Measurements from ENCODE around the gene SPOCK3. TPM values are rescaled to one million over a fixed set of nuclear protein-coding genes. Genes with fewer than 3 reads are reported as not detected.

Gene SPOCK3
- total RNA-seq, 1 donor: 0.10 TPM

GRCh38 chr4:167210166-167210565 is 24.1 kb downstream of the SPOCK3 start:
- Histone ChIP-seq H3K9me3 (ENCODE audit: low read depth, low read length) (no peaks in the 10 kb centered on the region), H3K4me1 (ENCODE audit: insufficient read depth, low read length) (no peaks in the 10 kb centered on the region), H3K27me3 (ENCODE audit: insufficient read depth, low read length) (no peaks in the 10 kb centered on the region), H3K4me3 (ENCODE audit: low read length) (no peak overlapping the region)

GRCh38 chr4:167196344-167197012 is 37.8 kb downstream of the SPOCK3 start:
- Histone ChIP-seq H3K4me3 (ENCODE audit: low read length) (no peak overlapping the region), H3K27me3 (ENCODE audit: insufficient read depth, low read length) (no peaks in the 10 kb centered on the region), H3K9me3 (ENCODE audit: low read depth, low read length) (no peaks in the 10 kb centered on the region), H3K4me1 (ENCODE audit: insufficient read depth, low read length) (no peaks in the 10 kb centered on the region)

GRCh38 chr4:167190379-167190778 is 43.9 kb downstream of the SPOCK3 start:
- Histone ChIP-seq H3K4me1 (ENCODE audit: insufficient read depth, low read length) (no peaks in the 10 kb centered on the region), H3K4me3 (ENCODE audit: low read length) (no peak overlapping the region), H3K27me3 (ENCODE audit: insufficient read depth, low read length) (no peaks in the 10 kb centered on the region), H3K9me3 (ENCODE audit: low read depth, low read length) (no peaks in the 10 kb centered on the region)

GRCh38 chr4:167185465-167185864 is 48.8 kb downstream of the SPOCK3 start:
- H3K9me3 ChIP-seq (ENCODE audit: low read depth, low read length): no peaks in the 10 kb centered on the region
- H3K4me3 ChIP-seq (ENCODE audit: low read length): no peak overlapping the region
- H3K4me1 ChIP-seq (ENCODE audit: insufficient read depth, low read length): no peaks in the 10 kb centered on the region
- H3K27me3 ChIP-seq (ENCODE audit: insufficient read depth, low read length): no peaks in the 10 kb centered on the region

- no peak overlapping the region for H3K4me3 ChIP-seq (ENCODE audit: low read length)
- no peaks in the 10 kb centered on the region for H3K9me3 ChIP-seq (ENCODE audit: low read depth, low read length)
- no peaks in the 10 kb centered on the region for H3K4me1 ChIP-seq (ENCODE audit: insufficient read depth, low read length)
- H3K27me3 ChIP-seq (ENCODE audit: insufficient read depth, low read length): no peaks in the 10 kb centered on the region
These were observed 51.3 kb downstream of the SPOCK3 start for GRCh38 chr4:167183036-167183435.

GRCh38 chr4:167177925-167178324 is 56.4 kb downstream of the SPOCK3 start:
- Histone ChIP-seq H3K4me1 (ENCODE audit: insufficient read depth, low read length) (no peaks in the 10 kb centered on the region), H3K27me3 (ENCODE audit: insufficient read depth, low read length) (no peaks in the 10 kb centered on the region), H3K9me3 (ENCODE audit: low read depth, low read length) (no peaks in the 10 kb centered on the region), H3K4me3 (ENCODE audit: low read length) (no peak overlapping the region)

GRCh38 chr4:167176723-167177367 is 57.4 kb downstream of the SPOCK3 start:
- Histone ChIP-seq H3K4me1 (ENCODE audit: insufficient read depth, low read length) (no peaks in the 10 kb centered on the region), H3K27me3 (ENCODE audit: insufficient read depth, low read length) (no peaks in the 10 kb centered on the region), H3K9me3 (ENCODE audit: low read depth, low read length) (no peaks in the 10 kb centered on the region), H3K4me3 (ENCODE audit: low read length) (no peak overlapping the region)

- Histone ChIP-seq H3K9me3 (ENCODE audit: low read depth, low read length) (no peaks in the 10 kb centered on the region), H3K27me3 (ENCODE audit: insufficient read depth, low read length) (no peaks in the 10 kb centered on the region), H3K4me1 (ENCODE audit: insufficient read depth, low read length) (no peaks in the 10 kb centered on the region), H3K4me3 (ENCODE audit: low read length) (no peak overlapping the region)
These were observed 62.4 kb downstream of the SPOCK3 start for GRCh38 chr4:167171928-167172327.

- no peaks in the 10 kb centered on the region for H3K27me3 ChIP-seq (ENCODE audit: insufficient read depth, low read length)
- H3K9me3 ChIP-seq (ENCODE audit: low read depth, low read length): no peaks in the 10 kb centered on the region
- no peak overlapping the region for H3K4me3 ChIP-seq (ENCODE audit: low read length)
- no peaks in the 10 kb centered on the region for H3K4me1 ChIP-seq (ENCODE audit: insufficient read depth, low read length)
These were observed 65.7 kb downstream of the SPOCK3 start for GRCh38 chr4:167168611-167169010.

- Histone ChIP-seq H3K27me3 (ENCODE audit: insufficient read depth, low read length) (no peaks in the 10 kb centered on the region), H3K4me1 (ENCODE audit: insufficient read depth, low read length) (no peaks in the 10 kb centered on the region), H3K9me3 (ENCODE audit: low read depth, low read length) (no peaks in the 10 kb centered on the region), H3K4me3 (ENCODE audit: low read length) (no peak overlapping the region)
These were observed 83.7 kb downstream of the SPOCK3 start for GRCh38 chr4:167150587-167150986.

GRCh38 chr4:167144605-167145004 is 89.7 kb downstream of the SPOCK3 start:
- Histone ChIP-seq H3K4me1 (ENCODE audit: insufficient read depth, low read length) (no peaks in the 10 kb centered on the region), H3K27me3 (ENCODE audit: insufficient read depth, low read length) (no peaks in the 10 kb centered on the region), H3K4me3 (ENCODE audit: low read length) (no peak overlapping the region), H3K9me3 (ENCODE audit: low read depth, low read length) (no peaks in the 10 kb centered on the region)

- Histone ChIP-seq H3K27me3 (ENCODE audit: insufficient read depth, low read length) (no peaks in the 10 kb centered on the region), H3K4me3 (ENCODE audit: low read length) (no peak overlapping the region)
These were observed 91.3 kb downstream of the SPOCK3 start for GRCh38 chr4:167143018-167143417.

GRCh38 chr4:167136270-167136669 is 98.0 kb downstream of the SPOCK3 start:
- no peak overlapping the region for H3K4me3 ChIP-seq (ENCODE audit: low read length)
- no peaks in the 10 kb centered on the region for H3K27me3 ChIP-seq (ENCODE audit: insufficient read depth, low read length)
- no peaks in the 10 kb centered on the region for H3K9me3 ChIP-seq (ENCODE audit: low read depth, low read length)
- no peaks in the 10 kb centered on the region for H3K4me1 ChIP-seq (ENCODE audit: insufficient read depth, low read length)

More at GRCh38 chr4:167143018-167143417, 91.3 kb downstream of the SPOCK3 start:
- no peaks in the 10 kb centered on the region for H3K4me1 ChIP-seq (ENCODE audit: insufficient read depth, low read length)
- no peaks in the 10 kb centered on the region for H3K9me3 ChIP-seq (ENCODE audit: low read depth, low read length)

- Histone ChIP-seq H3K9me3 (ENCODE audit: low read depth, low read length) (no peaks in the 10 kb centered on the region), H3K4me1 (ENCODE audit: insufficient read depth, low read length) (no peaks in the 10 kb centered on the region), H3K27me3 (ENCODE audit: insufficient read depth, low read length) (no peaks in the 10 kb centered on the region), H3K4me3 (ENCODE audit: low read length) (no peak overlapping the region)
These were observed 105.1 kb downstream of the SPOCK3 start for GRCh38 chr4:167129146-167129545.

GRCh38 chr4:167119392-167119791 is 114.9 kb downstream of the SPOCK3 start:
- no peaks in the 10 kb centered on the region for H3K9me3 ChIP-seq (ENCODE audit: low read depth, low read length)
- no peak overlapping the region for H3K4me3 ChIP-seq (ENCODE audit: low read length)
- H3K4me1 ChIP-seq (ENCODE audit: insufficient read depth, low read length): no peaks in the 10 kb centered on the region
- no peaks in the 10 kb centered on the region for H3K27me3 ChIP-seq (ENCODE audit: insufficient read depth, low read length)

GRCh38 chr4:167117273-167117672 is 117.0 kb downstream of the SPOCK3 start:
- no peaks in the 10 kb centered on the region for H3K9me3 ChIP-seq (ENCODE audit: low read depth, low read length)

More at GRCh38 chr4:167117273-167117672, 117.0 kb downstream of the SPOCK3 start:
- no peaks in the 10 kb centered on the region for H3K27me3 ChIP-seq (ENCODE audit: insufficient read depth, low read length)
- no peaks in the 10 kb centered on the region for H3K4me1 ChIP-seq (ENCODE audit: insufficient read depth, low read length)
- no peak overlapping the region for H3K4me3 ChIP-seq (ENCODE audit: low read length)

Data from mononuclear cell (primary cell).